ENCODE results near the gene RBM14. TPM values are rescaled to one million over a fixed set of nuclear protein-coding genes. Genes with fewer than 3 reads are reported as not detected.

RBM14 gene
- total and polyA plus RNA-seq, 2 donors (not counting 3 experiments of a cell fraction or from before 2014, with no cell fraction given): 44.0 to 104 TPM

GRCh38 chr11:66603072-66603471 lies 13.4 kb upstream of the RBM14 start:
- H3K9ac ChIP-seq (replicated peaks; ENCODE audit: extremely low read depth, insufficient read depth, low read length): no peak overlapping the region
- CTCF ChIA-PET: interaction anchor here (2.5 kb wide), 1 partner anchor 25 kb away, joined by 5 read pairs; no protein-coding TSS in a partner anchor
- H3K9me1 ChIP-seq (replicated peaks; ENCODE audit: control insufficient read depth, extremely low read depth, insufficient read depth, low read length): no peaks in the 10 kb centered on the region
- BruUV-seq (replicated peaks): no TSS peak
- POLR2A ChIA-PET: interaction anchor here (1.3 kb wide), 1 partner anchor 14 kb away, joined by 3 read pairs; the partner anchor contains the start of gene RBM14
- H3K4me2 ChIP-seq (ENCODE audit: insufficient read depth, low read length): no peak overlapping the region
- no peak overlapping the region for H3K4me3 ChIP-seq (replicated peaks in 1 of 3; ENCODE audit: insufficient read depth in 1 of 3, low read depth in 1 of 3, low read length in 3 of 3)
- no peak overlapping the region for H2AFZ ChIP-seq (ENCODE audit: low read depth, low read length)
- intact Hi-C loops (cut with micrococcal nuclease): no loop called here
- TF ChIP-seq FOS (IDR thresholded peaks at IDR 0.05; ENCODE audit: borderline replicate concordance, insufficient read depth, low read length) (no peak), GATA2 (IDR thresholded peaks at IDR 0.05; ENCODE audit: insufficient read depth, insufficient read length, low read depth, low read length) (no peak), MYC (IDR thresholded peaks at IDR 0.05; ENCODE audit: low read depth, low read length) (no peak), JUN (IDR thresholded peaks at IDR 0.05; ENCODE audit: borderline replicate concordance, insufficient read depth, insufficient read length, low read depth) (no peak), POLR2A (IDR thresholded peaks at IDR 0.05; ENCODE audit: low read depth, low read length) (no peak), POLR2AphosphoS5 (IDR thresholded peaks at IDR 0.05; ENCODE audit: insufficient read depth, low read depth, low read length) (no peak), EZH2 (IDR thresholded peaks at IDR 0.05; ENCODE audit: borderline replicate concordance, low read depth, low read length, severe bottlenecking) (no peak)
- TF ChIP-seq, protein P1, sequence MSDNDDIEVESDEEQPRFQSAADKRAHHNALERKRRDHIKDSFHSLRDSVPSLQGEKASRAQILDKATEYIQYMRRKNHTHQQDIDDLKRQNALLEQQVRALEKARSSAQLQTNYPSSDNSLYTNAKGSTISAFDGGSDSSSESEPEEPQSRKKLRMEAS (IDR thresholded peaks at IDR 0.05; ENCODE audit: insufficient read depth, insufficient read length): no peak
- TF ChIP-seq, protein P2, sequence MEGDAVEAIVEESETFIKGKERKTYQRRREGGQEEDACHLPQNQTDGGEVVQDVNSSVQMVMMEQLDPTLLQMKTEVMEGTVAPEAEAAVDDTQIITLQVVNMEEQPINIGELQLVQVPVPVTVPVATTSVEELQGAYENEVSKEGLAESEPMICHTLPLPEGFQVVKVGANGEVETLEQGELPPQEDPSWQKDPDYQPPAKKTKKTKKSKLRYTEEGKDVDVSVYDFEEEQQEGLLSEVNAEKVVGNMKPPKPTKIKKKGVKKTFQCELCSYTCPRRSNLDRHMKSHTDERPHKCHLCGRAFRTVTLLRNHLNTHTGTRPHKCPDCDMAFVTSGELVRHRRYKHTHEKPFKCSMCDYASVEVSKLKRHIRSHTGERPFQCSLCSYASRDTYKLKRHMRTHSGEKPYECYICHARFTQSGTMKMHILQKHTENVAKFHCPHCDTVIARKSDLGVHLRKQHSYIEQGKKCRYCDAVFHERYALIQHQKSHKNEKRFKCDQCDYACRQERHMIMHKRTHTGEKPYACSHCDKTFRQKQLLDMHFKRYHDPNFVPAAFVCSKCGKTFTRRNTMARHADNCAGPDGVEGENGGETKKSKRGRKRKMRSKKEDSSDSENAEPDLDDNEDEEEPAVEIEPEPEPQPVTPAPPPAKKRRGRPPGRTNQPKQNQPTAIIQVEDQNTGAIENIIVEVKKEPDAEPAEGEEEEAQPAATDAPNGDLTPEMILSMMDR (IDR thresholded peaks at IDR 0.05; ENCODE audit: extremely low read depth in 1 of 2, insufficient read depth in 1 of 2, low read depth in 1 of 2, low read length in 2 of 2): no peak
- H3K27ac ChIP-seq (ENCODE audit: insufficient read depth, low read depth, low read length): no peak overlapping the region
- FAIRE-seq: no peak
- no peaks in the 10 kb centered on the region for H3K4me1 ChIP-seq (ENCODE audit: control insufficient read depth, extremely low read depth, insufficient read depth, low read length)
- H3K27me3 ChIP-seq (ENCODE audit: control insufficient read depth in 2 of 2, insufficient read depth in 2 of 2, low read length in 2 of 2): no peaks in the 10 kb centered on the region
- H3K79me2 ChIP-seq (ENCODE audit: control insufficient read depth, insufficient read depth, low read length): no peaks in the 10 kb centered on the region
- H3K36me3 ChIP-seq (ENCODE audit: control insufficient read depth in 2 of 2, extremely low read depth in 1 of 2, insufficient read depth in 2 of 2, low read length in 2 of 2): peaks cover 2 to 17% of the 10 kb centered on the region in 2 experiments
- H3K9me3 ChIP-seq (replicated peaks; ENCODE audit: control insufficient read depth, insufficient read depth, low read length): no peaks in the 10 kb centered on the region
- DNase-seq (ENCODE audit: low read depth, low spot score): no peak
- dilution Hi-C loops (cut with MboI; ENCODE audit: extremely low pct_ligation_motif_present, low sequenced_read_pairs): no loop called here
- H4K20me1 ChIP-seq (replicated peaks; ENCODE audit: control insufficient read depth, extremely low read depth, insufficient read depth, low read length): no peaks in the 10 kb centered on the region
